Measurements from ENCODE around the gene ERBB2. TPM values are rescaled to one million over a fixed set of nuclear protein-coding genes. Genes with fewer than 3 reads are reported as not detected.
A peak's percentile ranks its signal among the peaks of the same experiment; 100 is the strongest.

The ERBB2 gene
- total RNA-seq (2011; cell fraction: chromatin; rRNA removed; ENCODE audit: low replicate concordance): 14.2 and 27.1 TPM in 2 replicates
- total RNA-seq (2011; cell fraction: nucleolus; rRNA removed): 12.6 and 13.8 TPM in 2 replicates
- total RNA-seq (2011; cell fraction: nucleoplasm; rRNA removed): 12.0 and 14.7 TPM in 2 replicates
- 3.3 and 3.5 TPM in 2 replicates for total RNA-seq (2014; rRNA removed)
- total RNA-seq (2014; rRNA removed; fragmentation: Illumina TruSeq; extraction: Trizol): 2.7 and 2.8 TPM in 2 replicates
- total RNA-seq (2015; rRNA removed; fragmentation: Illumina TruSeq; extraction: Trizol): 2.5 and 3.2 TPM in 2 replicates
- total RNA-seq (2021): 4.6 and 5.6 TPM in 2 replicates
- 3.2 and 4.7 TPM in 2 replicates for polyA plus RNA-seq (2011; rRNA removed)
- 2.6 and 5.3 TPM in 2 replicates for polyA plus RNA-seq (2011; cell fraction: cytosol; rRNA removed)
- polyA plus RNA-seq (2011; cell fraction: nucleus; rRNA removed): 9.1 and 15.6 TPM in 2 replicates
- 3.2 and 6.6 TPM in 2 replicates for polyA plus RNA-seq (2012)
- polyA plus RNA-seq (2014; fragmentation: Illumina TruSeq; extraction: Trizol): 3.4 and 4.2 TPM in 2 replicates
- under 1 TPM; 0.74 to 0.79 TPM for polyA plus RNA-seq (2014; fragmentation: Nextera tagmentation; extraction: Ambion mirVana)
- 4.1 and 6.3 TPM in 2 replicates for polyA plus RNA-seq (2014; rRNA removed)
- polyA minus RNA-seq (2011; rRNA and poly(A)+ RNA removed): 3.3 and 5.3 TPM in 2 replicates
- polyA minus RNA-seq (2011; cell fraction: cytosol; rRNA and poly(A)+ RNA removed): 2.5 TPM in 2 replicates
- 3.2 and 3.9 TPM in 2 replicates for polyA minus RNA-seq (2011; cell fraction: nucleus; rRNA and poly(A)+ RNA removed)
- percentile 46 among the genes with signal in this experiment for Bru-seq, nascent RNA
- percentile 42 among the genes with signal in this experiment for BruChase-seq, experiment 1, labeled RNA remaining after a 2-hour chase
- BruChase-seq, experiment 2, labeled RNA remaining after a 6-hour chase: percentile 42 among the genes with signal in this experiment
- long read RNA-seq, experiment 1, partial matches to known transcripts: 6 of 15 reads
- long read RNA-seq, experiment 1, other reads (novel, unspliced or antisense): 9 of 15 reads
- long read RNA-seq, experiment 2, partial matches to known transcripts: 0 of 1 reads
- long read RNA-seq, experiment 2, other reads (novel, unspliced or antisense): 1 of 1 reads
- long read RNA-seq, experiment 3, partial matches to known transcripts: 3 of 5 reads
- long read RNA-seq, experiment 3, other reads (novel, unspliced or antisense): 2 of 5 reads

- BruUV-seq (replicated peaks): no TSS peak
- DNase-seq (ENCODE audit: extremely low read depth in 1 of 4, low spot score in 3 of 4) (no peak), FAIRE-seq (no peak), ATAC-seq (no peak)
- POLR2A ChIA-PET: interaction anchor here (0.7 to 1.5 kb wide), 3 partner anchors 25 to 81 kb away, joined by 3 to 7 read pairs (median 6); no protein-coding TSS in a partner anchor
- no peaks in the 10 kb centered on the region for H3K79me2 ChIP-seq (ENCODE audit: control insufficient read depth, insufficient read depth, low read length)
- no peak within 1 kb of the TSS for H3K9ac ChIP-seq (ENCODE audit: insufficient read depth in 1 of 2, low read depth in 2 of 2, low read length in 2 of 2)
- no peaks in the 10 kb centered on the region for H3K9me3 ChIP-seq (replicated peaks; ENCODE audit: control insufficient read depth, insufficient read depth, low read depth, low read length)
- CTCF ChIA-PET (ENCODE audit: low intra/inter-chr PET ratio): no interaction called here
- TF ChIP-seq FOXA1 (IDR thresholded peaks at IDR 0.05; ENCODE audit: borderline replicate concordance) (no peak), ZNF354B (CRISPR knock-in tag; IDR thresholded peaks at IDR 0.05) (no peak), MIER1 (IDR thresholded peaks at IDR 0.05; ENCODE audit: low read depth) (no peak), PATZ1 (CRISPR knock-in tag; IDR thresholded peaks at IDR 0.05; ENCODE audit: borderline replicate concordance) (no peak), KHSRP (IDR thresholded peaks at IDR 0.05) (no peak), TFE3 (CRISPR knock-in tag; IDR thresholded peaks at IDR 0.05) (no peak), ZNF124 (CRISPR knock-in tag; IDR thresholded peaks at IDR 0.05) (no peak), ZNF277 (CRISPR knock-in tag; IDR thresholded peaks at IDR 0.05; ENCODE audit: borderline replicate concordance) (no peak), ZNF3 (CRISPR knock-in tag; IDR thresholded peaks at IDR 0.05) (no peak), PHB (CRISPR knock-in tag; IDR thresholded peaks at IDR 0.05) (no peak), TAF7 (tag; IDR thresholded peaks at IDR 0.05) (no peak), ZBTB2 (IDR thresholded peaks at IDR 0.05) (no peak), MEF2D (tag; conservative IDR thresholded peaks at IDR 0.05; ENCODE audit: low read depth) (no peak)
- 32% methylated on average over 3 of the region's 20 CpGs for WGBS (ENCODE audit: insufficient coverage, low coverage, missing lambda C conversion rate)
- H3K4me3 ChIP-seq: no peak within 1 kb of the TSS
- H3K9me1 ChIP-seq (ENCODE audit: control insufficient read depth, insufficient read depth, low read length): no peaks in the 10 kb centered on the region
- H3K4me1 ChIP-seq (replicated peaks in 1 of 2; ENCODE audit: control insufficient read depth in 2 of 2, insufficient read depth in 2 of 2, low read length in 2 of 2): peaks cover 0 to 16% of the 10 kb centered on the region in 2 experiments; a peak in 3 of 5 replicates
- no peaks in the 10 kb centered on the region; the same call in 2 of the 3 replicates for H3K36me3 ChIP-seq (ENCODE audit: control insufficient read depth, insufficient read depth, low read length)
- H2AFZ ChIP-seq (ENCODE audit: low read depth, low read length): no peak within 1 kb of the TSS
- intact Hi-C loops (cut with micrococcal nuclease): no loop called here
- in situ Hi-C loops (cut with MboI): no loop called here
- no peaks in the 10 kb centered on the region for H4K20me1 ChIP-seq (replicated peaks; ENCODE audit: control insufficient read depth, insufficient read depth, low read length)
- no peak within 1 kb of the TSS for H3K27ac ChIP-seq (ENCODE audit: extremely low read depth, low read depth, low read length)
- no peaks in the 10 kb centered on the region; a peak in 1 of 5 replicates for H3K27me3 ChIP-seq (ENCODE audit: control insufficient read depth in 2 of 2, insufficient read depth in 2 of 2, low read length in 2 of 2)
- H3K4me2 ChIP-seq (ENCODE audit: insufficient read depth, low read length): no peak within 1 kb of the TSS
Measured at GRCh38 chr17:39699818-39700147, at the start of gene ERBB2. Gene ERBB2, plus strand, starts transcription at chr17:39700064. Its CDS starts 175 bp downstream, at chr17:39700239.
